ENCODE results near the gene CHGA.

Gene CHGA

GRCh38 chr14:92932448-92933395, 9.8 kb downstream of the CHGA start:
- no peak for TF ChIP-seq CTCF (IDR thresholded peaks at IDR 0.05; ENCODE audit: extremely low read depth, insufficient read depth, missing control alignments)
- DNase-seq (ENCODE audit: low spot score), result no peak
- in situ Hi-C loops (cut with MboI; ENCODE audit: low pct_unique_long_range_greater_than_20kb, low sequenced_read_pairs, unreplicated experiment), result no loop called here

GRCh38 chr14:92933481-92933880, 10.5 kb downstream of the CHGA start:
- no peak for TF ChIP-seq CTCF (IDR thresholded peaks at IDR 0.05; ENCODE audit: extremely low read depth, insufficient read depth, missing control alignments)
- in situ Hi-C loops (cut with MboI; ENCODE audit: low pct_unique_long_range_greater_than_20kb, low sequenced_read_pairs, unreplicated experiment), result no loop called here
- DNase-seq (ENCODE audit: low spot score), result no peak

GRCh38 chr14:92934196-92935085, 11.5 kb downstream of the CHGA start:
- TF ChIP-seq CTCF (IDR thresholded peaks at IDR 0.05; ENCODE audit: extremely low read depth, insufficient read depth, missing control alignments), result no peak
- no peak for DNase-seq (ENCODE audit: low spot score)
- in situ Hi-C loops (cut with MboI; ENCODE audit: low pct_unique_long_range_greater_than_20kb, low sequenced_read_pairs, unreplicated experiment), result no loop called here

GRCh38 chr14:92935446-92935845, 12.5 kb downstream of the CHGA start:
- TF ChIP-seq CTCF (IDR thresholded peaks at IDR 0.05; ENCODE audit: extremely low read depth, insufficient read depth, missing control alignments), result no peak

GRCh38 chr14:92936085-92936484, 13.1 kb downstream of the CHGA start:
- in situ Hi-C loops (cut with MboI; ENCODE audit: low pct_unique_long_range_greater_than_20kb, low sequenced_read_pairs, unreplicated experiment), result no loop called here
- TF ChIP-seq CTCF (IDR thresholded peaks at IDR 0.05; ENCODE audit: extremely low read depth, insufficient read depth, missing control alignments), result no peak
- no peak for DNase-seq (ENCODE audit: low spot score)

More at GRCh38 chr14:92935446-92935845, 12.5 kb downstream of the CHGA start:
- DNase-seq (ENCODE audit: low spot score), result no peak
- in situ Hi-C loops (cut with MboI; ENCODE audit: low pct_unique_long_range_greater_than_20kb, low sequenced_read_pairs, unreplicated experiment), result no loop called here

Measured in GM13977 (cell line).